Endothelial cell of umbilical vein (primary cell): ENCODE data around the gene ARMC7.

Source experiments
- EZH2 ChIP-seq: IDR thresholded peaks from 2 replicates; pipeline ENCODE4 v1.6.1; 2012; ENCODE audit warnings: borderline replicate concordance, low read depth, mild to moderate bottlenecking, moderate library complexity, low read length, inconsistent platforms; ENCODE audit not compliant: severe bottlenecking
- GATA2 ChIP-seq: IDR thresholded peaks from 2 replicates; pipeline ENCODE4 v1.7.0; 2011; ENCODE audit warnings: low read depth, mild to moderate bottlenecking, moderate library complexity, mixed read lengths, low read length; ENCODE audit not compliant: insufficient read length, insufficient read depth
- JUN ChIP-seq: IDR thresholded peaks from 2 replicates; pipeline ENCODE4 v1.6.1; 2011; ENCODE audit warnings: borderline replicate concordance, low read depth; ENCODE audit not compliant: insufficient read length, insufficient read depth
- MYC ChIP-seq: IDR thresholded peaks from one replicate; pipeline ENCODE4 v1.6.1; 2011; ENCODE audit warnings: mild to moderate bottlenecking, low read depth, low read length
- POLR2A ChIP-seq: IDR thresholded peaks from 2 replicates; pipeline ENCODE4 v1.6.1; 2012; ENCODE audit warnings: low read depth, mild to moderate bottlenecking, control low read depth, low read length
- POLR2AphosphoS5 ChIP-seq: IDR thresholded peaks from 2 replicates; pipeline ENCODE4 v1.6.1; 2012; ENCODE audit warnings: low read depth, mild to moderate bottlenecking, control low read depth, low read length, moderate library complexity; ENCODE audit not compliant: insufficient read depth
- TF ChIP-seq, protein P1 (sequence below), 2 donors: IDR thresholded peaks; 1 replicate in 1 of 2; 2 replicates in 1 of 2; pipeline ENCODE4 v1.5.1; 2011; ENCODE audit warnings: low read length in 2 of 2, mild to moderate bottlenecking in 2 of 2, moderate library complexity in 2 of 2, control low read depth in 1 of 2, inconsistent platforms in 1 of 2, low read depth in 1 of 2; ENCODE audit not compliant: insufficient read depth in 1 of 2; ENCODE audit errors: extremely low read depth in 1 of 2

GRCh38 chr17:75077072-75077495, 32.7 kb upstream of the ARMC7 start:
- TF ChIP-seq, protein P1, sequence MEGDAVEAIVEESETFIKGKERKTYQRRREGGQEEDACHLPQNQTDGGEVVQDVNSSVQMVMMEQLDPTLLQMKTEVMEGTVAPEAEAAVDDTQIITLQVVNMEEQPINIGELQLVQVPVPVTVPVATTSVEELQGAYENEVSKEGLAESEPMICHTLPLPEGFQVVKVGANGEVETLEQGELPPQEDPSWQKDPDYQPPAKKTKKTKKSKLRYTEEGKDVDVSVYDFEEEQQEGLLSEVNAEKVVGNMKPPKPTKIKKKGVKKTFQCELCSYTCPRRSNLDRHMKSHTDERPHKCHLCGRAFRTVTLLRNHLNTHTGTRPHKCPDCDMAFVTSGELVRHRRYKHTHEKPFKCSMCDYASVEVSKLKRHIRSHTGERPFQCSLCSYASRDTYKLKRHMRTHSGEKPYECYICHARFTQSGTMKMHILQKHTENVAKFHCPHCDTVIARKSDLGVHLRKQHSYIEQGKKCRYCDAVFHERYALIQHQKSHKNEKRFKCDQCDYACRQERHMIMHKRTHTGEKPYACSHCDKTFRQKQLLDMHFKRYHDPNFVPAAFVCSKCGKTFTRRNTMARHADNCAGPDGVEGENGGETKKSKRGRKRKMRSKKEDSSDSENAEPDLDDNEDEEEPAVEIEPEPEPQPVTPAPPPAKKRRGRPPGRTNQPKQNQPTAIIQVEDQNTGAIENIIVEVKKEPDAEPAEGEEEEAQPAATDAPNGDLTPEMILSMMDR (IDR thresholded peaks at IDR 0.05; ENCODE audit: extremely low read depth in 1 of 2, insufficient read depth in 1 of 2, low read depth in 1 of 2, low read length in 2 of 2): no peak
- TF ChIP-seq MYC (no peak), JUN (no peak), EZH2 (no peak), POLR2AphosphoS5 (no peak), GATA2 (no peak), POLR2A (no peak)
